HepG2 (cell line): ENCODE measurements around the gene SERPINI1. TPM values are rescaled to one million over a fixed set of nuclear protein-coding genes. Genes with fewer than 3 reads are reported as not detected.

Source experiments
- ARID4A ChIP-seq: sonication (generic); formaldehyde crosslinking; IDR thresholded peaks from 2 replicates; pipeline ENCODE4 v1.5.0; 2020; ENCODE audit warnings: mild to moderate bottlenecking, missing genetic modification reagents, borderline replicate concordance
- DR1 ChIP-seq: sonication (generic); formaldehyde crosslinking; IDR thresholded peaks from 2 replicates; pipeline ENCODE4 v1.8.0; 2021; ENCODE audit warnings: mild to moderate bottlenecking, missing genetic modification reagents, inconsistent platforms
- IRF2 ChIP-seq: IDR thresholded peaks from 2 replicates; pipeline ENCODE4 v1.6.1; 2018; ENCODE audit warnings: missing genetic modification reagents, missing compliant biosample characterization
- MXD3 ChIP-seq: IDR thresholded peaks from 2 replicates; pipeline ENCODE4 v1.6.1; 2016; ENCODE audit warnings: mild to moderate bottlenecking, missing biosample characterization, missing genetic modification reagents
- NFKB2 ChIP-seq: sonication (generic); formaldehyde crosslinking; IDR thresholded peaks from 2 replicates; pipeline ENCODE4 v1.4.0; 2020; ENCODE audit warnings: missing genetic modification reagents, borderline replicate concordance
- RBFOX2 ChIP-seq: fragments of 200-400 bp; formaldehyde crosslinking; IDR thresholded peaks from 2 replicates; pipeline ENCODE4 v1.6.1; 2017; ENCODE audit warnings: low read depth, mild to moderate bottlenecking, low read length
- THYN1 ChIP-seq: sonication (generic); formaldehyde crosslinking; IDR thresholded peaks from 2 replicates; pipeline ENCODE4 v1.8.1; 2023; ENCODE audit warnings: low read depth, mild to moderate bottlenecking, moderate library complexity, missing genetic modification reagents, borderline replicate concordance
- XRCC5 ChIP-seq: fragments of 200-400 bp; formaldehyde crosslinking; optimal IDR thresholded peaks from 2 replicates; pipeline ENCODE3; 2017; ENCODE audit warnings: mild to moderate bottlenecking, low read length
- ZFP37 ChIP-seq: sonication (generic); formaldehyde crosslinking; IDR thresholded peaks from 2 replicates; pipeline ENCODE4 v1.4.0; 2020; ENCODE audit warnings: missing genetic modification reagents, borderline replicate concordance
- ZIK1 ChIP-seq: sonication (generic); formaldehyde crosslinking; IDR thresholded peaks from 2 replicates; pipeline ENCODE4 v1.5.0; 2020; ENCODE audit warnings: mild to moderate bottlenecking, low read depth, missing genetic modification reagents, borderline replicate concordance
- ZNF605 ChIP-seq: sonication (generic); formaldehyde crosslinking; IDR thresholded peaks from 2 replicates; pipeline ENCODE4 v1.8.0; 2022; ENCODE audit warnings: mild to moderate bottlenecking, missing genetic modification reagents
- ZNF792 ChIP-seq: IDR thresholded peaks from 2 replicates; pipeline ENCODE4 v1.6.1; 2016
- ZNF816 ChIP-seq: sonication (generic); formaldehyde crosslinking; IDR thresholded peaks from 2 replicates; pipeline ENCODE4 v1.8.0; 2022; ENCODE audit warnings: missing genetic modification reagents, mild to moderate bottlenecking, borderline replicate concordance
- ZNF839 ChIP-seq: sonication (generic); formaldehyde crosslinking; IDR thresholded peaks from 2 replicates; pipeline ENCODE4 v1.4.0; 2020; ENCODE audit warnings: missing genetic modification reagents, mild to moderate bottlenecking, borderline replicate concordance
- ZSCAN9 ChIP-seq: IDR thresholded peaks from 2 replicates; pipeline ENCODE4 v1.6.1; 2016; ENCODE audit warnings: borderline replicate concordance
- polyA plus RNA-seq, 8 experiments: library from polyadenylated mRNA; depleted of rRNA in 3 of 8; stranded (reverse) in 7 of 8; unstranded in 1 of 8; fragments of >200 nt; fragmentation: Illumina TruSeq in 4 of 8; extraction: Trizol in 4 of 8; gene quantifications; 2 replicates each; pipeline versions ENCODE4 v1.2.1 to v1.2.3, GENCODE V29; 2011 to 2016; ENCODE audit warnings: low read depth in 4 of 8, missing spikeins in 1 of 8, mixed read lengths in 1 of 8; ENCODE audit not compliant: insufficient read depth in 1 of 8
- total RNA-seq, 5 experiments: library from RNA; depleted of rRNA; stranded (reverse); fragments of >200 nt; fragmentation: Illumina TruSeq; extraction: Trizol; gene quantifications; 2 replicates each; pipeline ENCODE4 v1.2.3, GENCODE V29; 2016; ENCODE audit warnings: low read depth in 1 of 5
- TF ChIP-seq, protein P1 (sequence below), 2 experiments: sonication (generic) in 1 of 2; formaldehyde crosslinking in 1 of 2; IDR thresholded peaks; 2 replicates each; pipeline versions ENCODE4 v1.5.1 to v1.6.1; 2011 to 2020; ENCODE audit warnings: borderline replicate concordance in 1 of 2, low read depth in 1 of 2, low read length in 1 of 2, mild to moderate bottlenecking in 1 of 2, missing genetic modification reagents in 1 of 2, moderate library complexity in 1 of 2
- TF ChIP-seq, protein P2 (sequence below): sonication (generic); formaldehyde crosslinking; IDR thresholded peaks from 2 replicates; pipeline ENCODE4 v1.5.1; 2020; ENCODE audit warnings: mild to moderate bottlenecking, missing genetic modification reagents, borderline replicate concordance
- TF ChIP-seq, protein P3 (sequence below): IDR thresholded peaks from 2 replicates; pipeline ENCODE4 v1.6.1; 2016; ENCODE audit warnings: low read depth, control low read depth

SERPINI1 gene
- total and polyA plus RNA-seq, 2 of the 13 experiments (the other 11 are each of a cell fraction or from before 2014, with no cell fraction given): 14.7 to 58.0 TPM

DNA sequence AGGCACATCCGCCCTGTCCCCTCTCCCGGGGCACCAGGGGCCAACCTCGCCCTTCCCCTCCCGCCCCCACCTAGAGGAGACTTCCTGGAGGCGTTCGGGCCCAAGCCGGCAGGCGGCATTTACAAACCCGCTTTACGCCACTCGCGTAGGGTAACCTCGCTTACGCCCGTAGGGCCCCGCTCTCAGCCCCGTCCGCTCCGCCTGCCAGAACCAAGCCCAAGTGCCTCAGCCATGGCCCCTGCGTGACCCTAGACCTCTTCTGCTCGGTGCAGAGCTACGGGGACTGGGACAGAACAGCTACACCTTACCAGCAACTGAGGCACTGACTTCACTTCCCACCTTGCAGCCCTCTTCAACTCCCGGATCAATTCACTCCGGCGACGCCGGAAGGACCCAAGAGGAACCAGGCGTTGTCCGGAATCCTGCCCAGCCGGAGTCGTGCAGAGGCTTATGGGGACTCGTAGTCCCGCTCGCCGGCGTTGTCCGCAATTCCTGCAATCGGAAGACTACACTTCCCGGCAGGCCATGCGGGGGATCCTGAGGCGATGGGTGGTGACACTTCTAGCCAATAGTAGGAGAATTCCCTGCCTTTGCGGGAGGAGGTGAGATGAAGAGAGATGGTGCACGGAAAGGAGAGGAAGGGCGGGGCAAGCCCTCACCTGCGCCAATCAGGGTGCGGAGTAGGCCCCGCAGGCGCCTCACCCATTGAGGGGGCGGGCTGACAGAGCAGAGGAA lies 856 bp upstream of the SERPINI1 start, which contains the start of gene PDCD10 (continued):
- TF ChIP-seq ARID4A (peak; percentile 84; the same call in 1 of the 2 replicates), MXD3 (CRISPR knock-in tag) (no peak; the same call in 1 of the 2 replicates), XRCC5 (peak; percentile 65), DR1 (CRISPR knock-in tag) (no peak; the same call in none of the 2 replicates), ZNF816 (CRISPR knock-in tag) (no peak), NFKB2 (CRISPR knock-in tag) (peak; percentile 71; the same call in 1 of the 2 replicates), RBFOX2 (peak; percentile 72), ZFP37 (no peak; the same call in 1 of the 2 replicates), ZNF792 (CRISPR knock-in tag) (no peak), ZNF839 (CRISPR knock-in tag) (peak; percentile 46; the same call in 1 of the 2 replicates), ZNF605 (CRISPR knock-in tag) (peak; percentile 87; the same call in 1 of the 2 replicates), THYN1 (no peak), ZIK1 (CRISPR knock-in tag) (0 out of 2 replicates have a peak, but pooled peaks have one; percentile 24), ZSCAN9 (CRISPR knock-in tag) (0 out of 2 replicates have a peak, but pooled peaks have one; percentile 22), IRF2 (CRISPR knock-in tag) (peak; percentile 85)
- TF ChIP-seq, protein P1, sequence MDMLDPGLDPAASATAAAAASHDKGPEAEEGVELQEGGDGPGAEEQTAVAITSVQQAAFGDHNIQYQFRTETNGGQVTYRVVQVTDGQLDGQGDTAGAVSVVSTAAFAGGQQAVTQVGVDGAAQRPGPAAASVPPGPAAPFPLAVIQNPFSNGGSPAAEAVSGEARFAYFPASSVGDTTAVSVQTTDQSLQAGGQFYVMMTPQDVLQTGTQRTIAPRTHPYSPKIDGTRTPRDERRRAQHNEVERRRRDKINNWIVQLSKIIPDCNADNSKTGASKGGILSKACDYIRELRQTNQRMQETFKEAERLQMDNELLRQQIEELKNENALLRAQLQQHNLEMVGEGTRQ (IDR thresholded peaks at IDR 0.05; ENCODE audit: low read depth, low read length): no peak
- TF ChIP-seq, protein P1 (CRISPR knock-in tag; IDR thresholded peaks at IDR 0.05; ENCODE audit: borderline replicate concordance): no peak; the same call in 1 of the 2 replicates
- TF ChIP-seq, protein P2, sequence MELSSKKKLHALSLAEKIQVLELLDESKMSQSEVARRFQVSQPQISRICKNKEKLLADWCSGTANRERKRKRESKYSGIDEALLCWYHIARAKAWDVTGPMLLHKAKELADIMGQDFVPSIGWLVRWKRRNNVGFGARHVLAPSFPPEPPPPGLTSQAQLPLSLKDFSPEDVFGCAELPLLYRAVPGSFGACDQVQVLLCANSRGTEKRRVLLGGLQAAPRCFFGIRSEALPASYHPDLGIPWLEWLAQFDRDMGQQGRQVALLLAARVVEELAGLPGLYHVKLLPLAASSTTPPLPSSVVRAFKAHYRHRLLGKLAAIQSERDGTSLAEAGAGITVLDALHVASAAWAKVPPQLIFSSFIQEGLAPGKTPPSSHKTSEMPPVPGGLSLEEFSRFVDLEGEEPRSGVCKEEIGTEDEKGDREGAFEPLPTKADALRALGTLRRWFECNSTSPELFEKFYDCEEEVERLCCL: no peak
- TF ChIP-seq, protein P3, sequence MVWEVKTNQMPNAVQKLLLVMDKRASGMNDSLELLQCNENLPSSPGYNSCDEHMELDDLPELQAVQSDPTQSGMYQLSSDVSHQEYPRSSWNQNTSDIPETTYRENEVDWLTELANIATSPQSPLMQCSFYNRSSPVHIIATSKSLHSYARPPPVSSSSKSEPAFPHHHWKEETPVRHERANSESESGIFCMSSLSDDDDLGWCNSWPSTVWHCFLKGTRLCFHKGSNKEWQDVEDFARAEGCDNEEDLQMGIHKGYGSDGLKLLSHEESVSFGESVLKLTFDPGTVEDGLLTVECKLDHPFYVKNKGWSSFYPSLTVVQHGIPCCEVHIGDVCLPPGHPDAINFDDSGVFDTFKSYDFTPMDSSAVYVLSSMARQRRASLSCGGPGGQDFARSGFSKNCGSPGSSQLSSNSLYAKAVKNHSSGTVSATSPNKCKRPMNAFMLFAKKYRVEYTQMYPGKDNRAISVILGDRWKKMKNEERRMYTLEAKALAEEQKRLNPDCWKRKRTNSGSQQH: peak; percentile 47; the same call in 1 of the 2 replicates
